ENCODE measurements around the gene NSD1.

- TF ChIP-seq CTCF (IDR thresholded peaks at IDR 0.05) = no peak
- no peak for TF ChIP-seq POLR2A (IDR thresholded peaks at IDR 0.05)
These were observed 9.2 kb downstream of the NSD1 start for GRCh38 chr5:177142778-177143177.

Data from testis (tissue), 2 donors.